Thymus (tissue), 11 donors: ENCODE data around the gene MYMK. TPM values are rescaled to one million over a fixed set of nuclear protein-coding genes. Genes with fewer than 3 reads are reported as not detected.

Experiments
- DNase-seq, 9 donors: peaks; one replicate each; pipeline ENCODE4 v3.0.0-alpha.2; 2013; ENCODE audit warnings: low spot score in 9 of 9, low read depth in 6 of 9, missing footprints in 1 of 9
- H3K27ac ChIP-seq, 2 donors: one replicate each; pipeline ENCODE4 v1.5.1; 2013; ENCODE audit warnings: control low read depth in 1 of 2, low read depth in 1 of 2, low read length in 1 of 2, mild to moderate bottlenecking in 1 of 2, moderate library complexity in 1 of 2
- H3K27me3 ChIP-seq, 2 donors: one replicate each; pipeline ENCODE4 v1.5.1; 2013; ENCODE audit warnings: low read length in 1 of 2; ENCODE audit not compliant: control insufficient read depth in 2 of 2, insufficient read depth in 1 of 2
- H3K36me3 ChIP-seq, 2 donors: one replicate each; pipeline ENCODE4 v1.5.1; 2013; ENCODE audit warnings: low read length in 1 of 2, mild to moderate bottlenecking in 1 of 2, moderate library complexity in 1 of 2; ENCODE audit not compliant: control insufficient read depth in 2 of 2, insufficient read depth in 2 of 2
- H3K4me1 ChIP-seq, 2 donors: one replicate each; pipeline ENCODE4 v1.5.1; 2013; ENCODE audit warnings: low read length in 2 of 2; ENCODE audit not compliant: control insufficient read depth in 2 of 2, insufficient read depth in 2 of 2
- H3K4me3 ChIP-seq, 2 donors: one replicate each; pipeline ENCODE4 v1.5.1; 2013; ENCODE audit warnings: low read length in 2 of 2, control low read depth in 1 of 2, mild to moderate bottlenecking in 1 of 2
- H3K9me3 ChIP-seq, 2 donors: one replicate each; pipeline ENCODE4 v1.5.1; 2013; ENCODE audit warnings: low read length in 1 of 2, mild to moderate bottlenecking in 1 of 2; ENCODE audit not compliant: control insufficient read depth in 2 of 2, insufficient read depth in 1 of 2
- WGBS: extraction: QIAGEN DNeasy Blood & Tissue Kit; methylation state at CpG from one replicate; pipeline ENCODE4 v1.1.7; 2013; 5-methylcytosine and 5-hydroxymethylcytosine counted together
- polyA plus RNA-seq: library from polyadenylated mRNA; stranded (reverse); fragments of 200-250 nt; gene quantifications from one replicate; pipeline ENCODE4 v1.2.3, GENCODE V29; 2013
- total RNA-seq: library from RNA; stranded (reverse); fragments of 120-200 nt; gene quantifications from one replicate; pipeline ENCODE4 v1.2.4, GENCODE V29; 2013
- donor health status: healthy.

The MYMK gene
- total and polyA plus RNA-seq, 2 donors = 0.39 to 0.47 TPM

GRCh38 chr9:133477992-133478850 is 46.5 kb downstream of the MYMK start:
- peaks cover 0 to 3% of the 10 kb centered on the region in 2 donors for H3K36me3 ChIP-seq
- H3K4me3 ChIP-seq = peak overlapping the region; percentile 29 to 40
- no peak for DNase-seq
- WGBS = 45% methylated on average over 17 of the region's 17 CpGs
- peaks cover 0 to 3% of the 10 kb centered on the region in 2 donors for H3K9me3 ChIP-seq
- H3K27me3 ChIP-seq = peaks cover 3 to 8% of the 10 kb centered on the region in 2 donors
- peaks cover 7 to 34% of the 10 kb centered on the region in 2 donors for H3K4me1 ChIP-seq
- peak overlapping the region in 1 of 2 donors; percentile 42 for H3K27ac ChIP-seq

- Histone ChIP-seq H3K27ac (no peak overlapping the region), H3K36me3 (peaks cover 0 to 6% of the 10 kb centered on the region in 2 donors), H3K4me1 (peaks cover 7 to 34% of the 10 kb centered on the region in 2 donors), H3K4me3 (no peak overlapping the region), H3K27me3 (peaks cover 3 to 8% of the 10 kb centered on the region in 2 donors), H3K9me3 (peaks cover 0 to 3% of the 10 kb centered on the region in 2 donors)
- no peak for DNase-seq
- 86% methylated on average over 4 of the region's 4 CpGs for WGBS
Measured at GRCh38 chr9:133477461-133477860, 47.3 kb downstream of the MYMK start.

- H3K27me3 ChIP-seq = peaks cover 3 to 6% of the 10 kb centered on the region in 2 donors
- peaks cover 0 to 6% of the 10 kb centered on the region in 2 donors for H3K36me3 ChIP-seq
- peaks cover 7 to 34% of the 10 kb centered on the region in 2 donors for H3K4me1 ChIP-seq
- WGBS = 98% methylated on average over 21 of the region's 21 CpGs
- DNase-seq = no peak
- peaks cover 0 to 3% of the 10 kb centered on the region in 2 donors for H3K9me3 ChIP-seq
- no peak overlapping the region for H3K27ac ChIP-seq
- H3K4me3 ChIP-seq = no peak overlapping the region
Measured at GRCh38 chr9:133476941-133477340, 47.8 kb downstream of the MYMK start.

GRCh38 chr9:133476036-133476931 is 48.5 kb downstream of the MYMK start:
- peaks cover 3 to 6% of the 10 kb centered on the region in 2 donors for H3K27me3 ChIP-seq
- H3K4me1 ChIP-seq = peaks cover 7 to 34% of the 10 kb centered on the region in 2 donors
- DNase-seq = no peak
- H3K27ac ChIP-seq = no peak overlapping the region
- no peak overlapping the region for H3K4me3 ChIP-seq
- H3K36me3 ChIP-seq = peaks cover 0 to 6% of the 10 kb centered on the region in 2 donors
- WGBS = 96% methylated on average over 27 of the region's 27 CpGs
- H3K9me3 ChIP-seq = peaks cover 0 to 3% of the 10 kb centered on the region in 2 donors

- WGBS = 94% methylated on average over 27 of the region's 27 CpGs
- DNase-seq = no peak
- Histone ChIP-seq H3K4me1 (peaks cover 7 to 34% of the 10 kb centered on the region in 2 donors), H3K27me3 (peaks cover 2 to 3% of the 10 kb centered on the region in 2 donors), H3K27ac (no peak overlapping the region), H3K36me3 (peaks cover 0 to 6% of the 10 kb centered on the region in 2 donors), H3K4me3 (no peak overlapping the region), H3K9me3 (peaks cover 0 to 3% of the 10 kb centered on the region in 2 donors)
Measured at GRCh38 chr9:133475292-133476012, 49.3 kb downstream of the MYMK start.

GRCh38 chr9:133474853-133475252 is 49.9 kb downstream of the MYMK start:
- DNase-seq = no peak
- Histone ChIP-seq H3K9me3 (peaks cover 0 to 3% of the 10 kb centered on the region in 2 donors), H3K4me3 (no peak overlapping the region), H3K27ac (no peak overlapping the region), H3K4me1 (peaks cover 5 to 32% of the 10 kb centered on the region in 2 donors), H3K27me3 (peaks cover 0 to 3% of the 10 kb centered on the region in 2 donors), H3K36me3 (peaks cover 0 to 6% of the 10 kb centered on the region in 2 donors)
- WGBS = 67% methylated on average over 20 of the region's 20 CpGs

- peaks cover 0 to 25% of the 10 kb centered on the region in 2 donors for H3K4me1 ChIP-seq
- H3K9me3 ChIP-seq = peaks cover 0 to 3% of the 10 kb centered on the region in 2 donors
- 5% methylated on average over 5 of the region's 5 CpGs for WGBS
- peak in 1 of 9 donors; percentile 41 for DNase-seq
- no peaks in the 10 kb centered on the region for H3K27me3 ChIP-seq
- H3K36me3 ChIP-seq = peaks cover 0 to 6% of the 10 kb centered on the region in 2 donors
- no peak overlapping the region for H3K4me3 ChIP-seq
- no peak overlapping the region for H3K27ac ChIP-seq
Measured at GRCh38 chr9:133474215-133474614, 50.5 kb downstream of the MYMK start.

- 84% methylated on average over 20 of the region's 20 CpGs for WGBS
- DNase-seq = no peak
- peaks cover 0 to 6% of the 10 kb centered on the region in 2 donors for H3K36me3 ChIP-seq
- H3K4me3 ChIP-seq = no peak overlapping the region
- H3K27me3 ChIP-seq = no peaks in the 10 kb centered on the region
- no peak overlapping the region for H3K27ac ChIP-seq
- H3K4me1 ChIP-seq = peaks cover 0 to 24% of the 10 kb centered on the region in 2 donors
- peaks cover 0 to 3% of the 10 kb centered on the region in 2 donors for H3K9me3 ChIP-seq
Measured at GRCh38 chr9:133473743-133474142, 51.0 kb downstream of the MYMK start.
